Astrocyte (in vitro differentiated cells and primary cell): ENCODE measurements around the gene CCDC78. TPM values are rescaled to one million over a fixed set of nuclear protein-coding genes. Genes with fewer than 3 reads are reported as not detected.

Experiments used
- DNase-seq: peaks from one replicate; pipeline ENCODE4 v3.0.0-alpha.2; 2010; ENCODE audit warnings: low read depth
- FAIRE-seq: peaks from 2 replicates; lab custom pipeline; 2011; peaks lifted over from hg19 to GRCh38; lab: Jason Lieb, UNC
- H2AFZ ChIP-seq: 2 replicates; pipeline ENCODE4 v1.6.0; 2012; ENCODE audit warnings: low read depth, low read length, inconsistent platforms
- H3K27ac ChIP-seq: 2 replicates; pipeline ENCODE4 v1.5.1; 2011; ENCODE audit warnings: low read depth, low read length, inconsistent platforms
- H3K27me3 ChIP-seq: 2 replicates; pipeline ENCODE4 v1.6.0; 2011; ENCODE audit warnings: low read length, inconsistent platforms; ENCODE audit not compliant: insufficient read depth
- H3K36me3 ChIP-seq: 2 replicates; pipeline ENCODE4 v1.5.1; 2011; ENCODE audit warnings: low read length, inconsistent platforms; ENCODE audit not compliant: insufficient read depth
- H3K4me1 ChIP-seq: 2 replicates; pipeline ENCODE4 v1.5.1; 2011; ENCODE audit warnings: low read length, inconsistent platforms; ENCODE audit not compliant: insufficient read depth
- H3K4me2 ChIP-seq: 2 replicates; pipeline ENCODE4 v1.6.0; 2012; ENCODE audit warnings: low read length, inconsistent platforms
- H3K4me3 ChIP-seq: 2 replicates; pipeline ENCODE4 v1.5.1; 2011; ENCODE audit warnings: low read depth, mild to moderate bottlenecking, low read length, inconsistent platforms; ENCODE audit not compliant: insufficient read depth
- H3K79me2 ChIP-seq: 2 replicates; pipeline ENCODE4 v1.6.0; 2012; ENCODE audit warnings: mild to moderate bottlenecking, low read length, inconsistent platforms; ENCODE audit not compliant: insufficient read depth
- H3K9ac ChIP-seq: 2 replicates; pipeline ENCODE4 v1.6.0; 2012; ENCODE audit warnings: mild to moderate bottlenecking, low read length, inconsistent platforms
- H3K9me3 ChIP-seq: 2 replicates; pipeline ENCODE4 v1.5.1; 2012; ENCODE audit warnings: low read depth, mild to moderate bottlenecking, low read length, inconsistent platforms; ENCODE audit not compliant: insufficient read depth
- H4K20me1 ChIP-seq: 2 replicates; pipeline ENCODE4 v1.6.0; 2012; ENCODE audit warnings: low read length, inconsistent platforms; ENCODE audit not compliant: insufficient read depth
- H3K27ac Mint-ChIP-seq: one replicate; pipeline ENCODE4 v1.8.0; 2021; ENCODE audit warnings: mild to moderate bottlenecking, mixed read lengths; ENCODE audit not compliant: unreplicated experiment
- H3K27me3 Mint-ChIP-seq: one replicate; pipeline ENCODE4 v1.8.0; 2021; ENCODE audit warnings: low read depth, mixed read lengths; ENCODE audit not compliant: unreplicated experiment
- H3K36me3 Mint-ChIP-seq: one replicate; pipeline ENCODE4 v1.8.0; 2021; ENCODE audit warnings: low read depth, mixed read lengths; ENCODE audit not compliant: unreplicated experiment
- H3K4me1 Mint-ChIP-seq: one replicate; pipeline ENCODE4 v1.8.0; 2021; ENCODE audit warnings: low read depth, mixed read lengths; ENCODE audit not compliant: unreplicated experiment
- H3K4me3 Mint-ChIP-seq: one replicate; pipeline ENCODE4 v1.8.0; 2021; ENCODE audit warnings: mild to moderate bottlenecking, moderate library complexity, mixed read lengths; ENCODE audit not compliant: unreplicated experiment
- H3K9me3 Mint-ChIP-seq: one replicate; pipeline ENCODE4 v1.8.0; 2021; ENCODE audit warnings: mild to moderate bottlenecking, mixed read lengths; ENCODE audit not compliant: unreplicated experiment
- EZH2 ChIP-seq: IDR thresholded peaks from 2 replicates; pipeline ENCODE4 v1.6.1; 2012; ENCODE audit warnings: mild to moderate bottlenecking, low read length, inconsistent platforms; ENCODE audit not compliant: insufficient read depth
- total RNA-seq: library from RNA; stranded (reverse); gene quantifications from 2 replicates; pipeline ENCODE4 v1.2.1, GENCODE V29; 2021
- TF ChIP-seq, protein P1 (sequence below): IDR thresholded peaks from 2 replicates; pipeline ENCODE4 v1.5.1; 2011; ENCODE audit warnings: low read depth, mild to moderate bottlenecking, inconsistent platforms, low read length, moderate library complexity; ENCODE audit not compliant: insufficient read depth

Gene CCDC78
- total RNA-seq, 1 donor from 2014 or later: 4.7 TPM

DNA sequence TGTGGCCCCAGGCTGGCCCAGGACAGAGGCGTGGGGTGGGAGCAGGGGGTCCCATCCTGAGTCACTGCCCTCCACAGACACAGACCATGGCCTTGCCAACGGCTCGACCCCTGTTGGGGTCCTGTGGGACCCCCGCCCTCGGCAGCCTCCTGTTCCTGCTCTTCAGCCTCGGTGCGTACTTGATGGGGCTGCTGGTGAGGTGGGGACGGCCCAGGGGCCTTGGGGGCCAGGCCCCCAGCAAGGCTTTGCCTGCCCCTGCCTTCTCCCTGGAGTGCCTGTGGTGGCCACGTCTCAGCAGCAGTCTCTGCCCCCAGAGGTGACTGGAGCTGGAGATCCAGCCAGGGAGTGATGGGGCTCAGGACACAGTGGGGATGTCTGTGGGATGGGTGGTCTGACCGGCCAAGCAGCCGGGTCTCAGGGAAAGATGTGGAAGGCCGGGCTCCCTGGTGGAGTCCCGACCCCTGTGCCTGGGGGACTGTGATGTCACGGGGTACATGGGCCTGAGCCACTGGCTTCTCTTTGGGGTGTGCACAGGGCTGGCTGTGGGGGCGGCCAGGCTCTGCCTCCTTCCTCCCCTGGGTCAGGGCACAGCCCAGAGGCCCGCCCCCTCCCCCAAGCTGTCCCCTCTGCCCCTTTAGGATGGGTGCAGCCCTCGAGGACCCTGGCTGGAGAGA lies 36.5 kb upstream of the CCDC78 start:
- H3K27ac Mint-ChIP-seq: no peak overlapping the region
- Histone ChIP-seq H2AFZ (no peak overlapping the region), H3K9ac (no peak overlapping the region), H3K27ac (no peak overlapping the region), H3K79me2 (no peaks in the 10 kb centered on the region), H3K4me1 (peaks cover 7% of the 10 kb centered on the region), H3K4me3 (no peak overlapping the region), H3K27me3 (no peaks in the 10 kb centered on the region), H3K4me2 (no peak overlapping the region), H3K36me3 (no peaks in the 10 kb centered on the region), H3K9me3 (no peaks in the 10 kb centered on the region), H4K20me1 (no peaks in the 10 kb centered on the region)
- FAIRE-seq (no peak), DNase-seq (no peak)
- H3K4me3 Mint-ChIP-seq: no peak overlapping the region
- H3K9me3 Mint-ChIP-seq: no peaks in the 10 kb centered on the region
- peaks cover 3% of the 10 kb centered on the region for H3K36me3 Mint-ChIP-seq
- peaks cover 6% of the 10 kb centered on the region for H3K27me3 Mint-ChIP-seq
- no peaks in the 10 kb centered on the region for H3K4me1 Mint-ChIP-seq
- TF ChIP-seq, protein P1, sequence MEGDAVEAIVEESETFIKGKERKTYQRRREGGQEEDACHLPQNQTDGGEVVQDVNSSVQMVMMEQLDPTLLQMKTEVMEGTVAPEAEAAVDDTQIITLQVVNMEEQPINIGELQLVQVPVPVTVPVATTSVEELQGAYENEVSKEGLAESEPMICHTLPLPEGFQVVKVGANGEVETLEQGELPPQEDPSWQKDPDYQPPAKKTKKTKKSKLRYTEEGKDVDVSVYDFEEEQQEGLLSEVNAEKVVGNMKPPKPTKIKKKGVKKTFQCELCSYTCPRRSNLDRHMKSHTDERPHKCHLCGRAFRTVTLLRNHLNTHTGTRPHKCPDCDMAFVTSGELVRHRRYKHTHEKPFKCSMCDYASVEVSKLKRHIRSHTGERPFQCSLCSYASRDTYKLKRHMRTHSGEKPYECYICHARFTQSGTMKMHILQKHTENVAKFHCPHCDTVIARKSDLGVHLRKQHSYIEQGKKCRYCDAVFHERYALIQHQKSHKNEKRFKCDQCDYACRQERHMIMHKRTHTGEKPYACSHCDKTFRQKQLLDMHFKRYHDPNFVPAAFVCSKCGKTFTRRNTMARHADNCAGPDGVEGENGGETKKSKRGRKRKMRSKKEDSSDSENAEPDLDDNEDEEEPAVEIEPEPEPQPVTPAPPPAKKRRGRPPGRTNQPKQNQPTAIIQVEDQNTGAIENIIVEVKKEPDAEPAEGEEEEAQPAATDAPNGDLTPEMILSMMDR: no peak
- no peak for TF ChIP-seq EZH2

DNA sequence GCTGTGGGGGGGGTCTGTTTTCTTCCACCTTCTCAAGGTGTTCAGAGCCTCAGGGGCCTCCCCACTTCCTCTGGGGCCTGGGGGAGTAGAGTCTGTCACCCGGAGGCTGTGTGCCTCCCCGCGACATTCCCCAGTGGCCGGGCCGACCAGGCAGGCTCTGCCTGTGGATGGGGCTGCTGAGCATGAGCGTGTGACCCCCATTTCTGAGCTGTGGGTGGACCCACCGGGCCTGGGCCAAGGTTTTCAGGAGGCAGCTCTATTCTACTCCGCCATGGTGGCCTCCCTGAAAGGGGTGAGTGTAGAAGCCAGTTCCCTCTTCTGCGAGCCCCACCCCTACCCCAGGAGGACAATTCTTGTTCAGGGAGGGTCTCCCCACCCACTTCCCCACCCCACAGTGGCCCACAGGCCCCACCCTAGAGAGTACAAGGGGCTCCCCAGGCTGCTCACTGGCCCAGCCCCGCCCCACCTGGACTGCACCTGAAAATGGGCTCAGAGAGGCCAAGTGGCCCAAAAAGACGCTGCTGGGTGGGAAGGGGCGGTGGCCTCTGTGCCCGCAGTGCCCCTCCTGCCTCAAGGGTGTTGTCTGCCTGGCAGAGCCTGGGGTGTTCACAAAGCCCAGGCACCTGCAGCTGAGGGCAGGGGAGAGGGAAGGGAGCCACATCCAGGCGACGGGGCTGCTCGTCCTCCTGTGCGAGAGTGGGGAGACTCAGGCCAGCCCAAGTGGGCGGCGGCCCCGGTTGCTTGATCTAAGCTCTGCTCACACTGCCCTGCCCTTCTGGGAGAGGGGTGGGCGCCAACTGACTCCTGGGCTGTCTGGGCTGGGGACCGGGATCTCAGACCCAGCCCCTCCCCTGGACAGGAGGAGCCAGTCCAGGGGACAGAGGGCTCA lies 35.6 kb upstream of the CCDC78 start:
- no peaks in the 10 kb centered on the region for H3K36me3 ChIP-seq
- no peak overlapping the region for H3K27ac ChIP-seq
- Mint-ChIP-seq H3K36me3 (peaks cover 3% of the 10 kb centered on the region), H3K4me3 (no peak overlapping the region), H3K9me3 (no peaks in the 10 kb centered on the region), H3K4me1 (no peaks in the 10 kb centered on the region), H3K27me3 (peaks cover 6% of the 10 kb centered on the region), H3K27ac (no peak overlapping the region)
- no peak overlapping the region for H2AFZ ChIP-seq
- TF ChIP-seq, protein P1: no peak
- no peak for TF ChIP-seq EZH2
- peaks cover 7% of the 10 kb centered on the region for H3K4me1 ChIP-seq
- no peak for FAIRE-seq
- no peak overlapping the region for H3K4me3 ChIP-seq
- H3K79me2 ChIP-seq: no peaks in the 10 kb centered on the region
- no peaks in the 10 kb centered on the region for H3K9me3 ChIP-seq
- no peak for DNase-seq
- H3K9ac ChIP-seq: no peak overlapping the region
- no peaks in the 10 kb centered on the region for H3K27me3 ChIP-seq
- no peak overlapping the region for H3K4me2 ChIP-seq
- H4K20me1 ChIP-seq: no peaks in the 10 kb centered on the region
